Measurements from ENCODE around the gene PPP4R4. TPM values are rescaled to one million over a fixed set of nuclear protein-coding genes. Genes with fewer than 3 reads are reported as not detected.

Gene PPP4R4
- total and polyA plus RNA-seq, 4 donors, result 1.6 to 25.9 (median 3.8) TPM

DNA sequence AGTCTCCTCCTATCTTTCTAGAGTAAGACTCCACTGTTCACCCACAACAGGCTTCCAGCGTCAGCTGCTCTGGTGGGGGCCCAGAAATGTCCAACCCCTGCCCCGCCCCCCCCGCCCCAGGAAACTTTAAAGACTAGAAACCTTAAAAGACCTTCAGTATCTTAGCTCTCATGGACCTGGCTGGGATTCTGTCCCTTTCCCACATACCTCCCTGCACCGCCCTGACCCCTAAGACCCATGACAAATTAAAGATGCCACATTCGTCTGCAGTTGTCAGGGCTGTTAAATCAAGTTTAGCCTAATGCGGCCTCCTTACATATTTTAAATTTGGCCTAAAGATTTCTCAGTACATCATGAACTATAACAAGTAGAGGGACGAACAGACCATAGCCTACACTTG lies 129.0 kb downstream of the PPP4R4 start:
- H3K9ac ChIP-seq (ENCODE audit: insufficient read depth in 1 of 2, low read length in 2 of 2), result no peak overlapping the region
- H3K4me3 ChIP-seq, result no peak overlapping the region
- H3K36me3 ChIP-seq (ENCODE audit: control insufficient read depth in 4 of 4, insufficient read depth in 4 of 4, low read length in 4 of 4), result no peaks in the 10 kb centered on the region
- ATAC-seq (ENCODE audit: insufficient read depth, low FRiP score) (no peak), DNase-seq (no peak)
- TF ChIP-seq, protein P1, sequence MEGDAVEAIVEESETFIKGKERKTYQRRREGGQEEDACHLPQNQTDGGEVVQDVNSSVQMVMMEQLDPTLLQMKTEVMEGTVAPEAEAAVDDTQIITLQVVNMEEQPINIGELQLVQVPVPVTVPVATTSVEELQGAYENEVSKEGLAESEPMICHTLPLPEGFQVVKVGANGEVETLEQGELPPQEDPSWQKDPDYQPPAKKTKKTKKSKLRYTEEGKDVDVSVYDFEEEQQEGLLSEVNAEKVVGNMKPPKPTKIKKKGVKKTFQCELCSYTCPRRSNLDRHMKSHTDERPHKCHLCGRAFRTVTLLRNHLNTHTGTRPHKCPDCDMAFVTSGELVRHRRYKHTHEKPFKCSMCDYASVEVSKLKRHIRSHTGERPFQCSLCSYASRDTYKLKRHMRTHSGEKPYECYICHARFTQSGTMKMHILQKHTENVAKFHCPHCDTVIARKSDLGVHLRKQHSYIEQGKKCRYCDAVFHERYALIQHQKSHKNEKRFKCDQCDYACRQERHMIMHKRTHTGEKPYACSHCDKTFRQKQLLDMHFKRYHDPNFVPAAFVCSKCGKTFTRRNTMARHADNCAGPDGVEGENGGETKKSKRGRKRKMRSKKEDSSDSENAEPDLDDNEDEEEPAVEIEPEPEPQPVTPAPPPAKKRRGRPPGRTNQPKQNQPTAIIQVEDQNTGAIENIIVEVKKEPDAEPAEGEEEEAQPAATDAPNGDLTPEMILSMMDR (IDR thresholded peaks at IDR 0.05; ENCODE audit: control extremely low read depth, extremely low read depth), result no peak
- peaks cover 0 to 6% (median 2%) of the 10 kb centered on the region in 4 donors for H3K9me3 ChIP-seq (ENCODE audit: control insufficient read depth in 4 of 4, insufficient read depth in 3 of 4, low read length in 3 of 4)
- no peak overlapping the region for H3K27ac ChIP-seq (ENCODE audit: low read depth in 1 of 2, low read length in 1 of 2)
- no peaks in the 10 kb centered on the region for H3K27me3 ChIP-seq (ENCODE audit: control insufficient read depth in 3 of 3, insufficient read depth in 3 of 3, low read length in 2 of 3)
- H3K4me1 ChIP-seq (ENCODE audit: control insufficient read depth in 5 of 5, insufficient read depth in 5 of 5, low read length in 5 of 5), result no peaks in the 10 kb centered on the region
- WGBS, 2 donors, result 85 to 88% methylated on average over 7 of the region's 7 CpGs

DNA sequence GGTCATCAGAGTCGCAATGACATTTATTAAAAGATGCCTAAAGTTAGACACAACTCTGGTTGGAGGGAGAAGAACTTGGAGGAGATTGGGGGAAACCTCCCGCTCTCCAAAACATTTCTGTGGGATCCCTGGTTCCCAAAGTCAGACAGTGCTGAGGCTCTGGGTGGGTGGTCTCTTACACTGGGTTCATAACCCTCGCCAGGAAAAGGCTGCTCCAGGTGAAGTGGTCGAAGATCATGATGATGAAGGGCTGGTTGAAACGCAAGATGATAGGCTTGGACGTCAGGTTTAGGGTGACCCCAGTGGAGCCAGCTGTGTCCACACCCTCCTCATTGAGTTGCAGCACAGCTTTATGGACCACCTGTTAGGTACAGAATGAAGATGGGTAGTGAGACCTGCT lies 130.1 kb downstream of the PPP4R4 start:
- no peaks in the 10 kb centered on the region for H3K36me3 ChIP-seq (ENCODE audit: control insufficient read depth in 4 of 4, insufficient read depth in 4 of 4, low read length in 4 of 4)

DNA sequence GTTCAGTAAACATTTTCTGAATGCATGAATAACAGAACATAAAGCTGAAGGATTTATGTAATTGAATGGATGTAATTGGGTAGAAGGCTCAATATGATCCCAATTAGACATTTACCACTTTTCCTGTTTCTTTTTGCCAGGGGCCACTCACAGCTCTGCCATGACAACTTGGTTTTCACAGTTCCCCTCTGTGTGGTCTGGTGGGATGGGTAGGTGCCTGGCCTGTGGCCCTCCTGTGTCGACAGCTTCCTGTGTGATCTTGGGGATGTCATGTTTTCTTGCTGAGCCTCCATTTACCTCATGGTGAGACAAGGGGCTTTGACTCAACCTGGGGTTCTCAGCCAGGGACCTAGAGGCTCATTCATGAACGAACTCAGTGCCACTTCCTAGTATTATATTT lies 131.5 kb downstream of the PPP4R4 start:
- Histone ChIP-seq H3K27ac (ENCODE audit: low read depth in 1 of 2, low read length in 1 of 2) (no peak overlapping the region), H3K9ac (ENCODE audit: insufficient read depth in 1 of 2, low read length in 2 of 2) (no peak overlapping the region), H3K4me3 (no peak overlapping the region), H3K36me3 (ENCODE audit: control insufficient read depth in 4 of 4, insufficient read depth in 4 of 4, low read length in 4 of 4) (no peaks in the 10 kb centered on the region), H3K9me3 (ENCODE audit: control insufficient read depth in 4 of 4, insufficient read depth in 3 of 4, low read length in 3 of 4) (peaks cover 0 to 14% (median 3%) of the 10 kb centered on the region in 4 donors), H3K4me1 (ENCODE audit: control insufficient read depth in 5 of 5, insufficient read depth in 5 of 5, low read length in 5 of 5) (no peaks in the 10 kb centered on the region), H3K27me3 (ENCODE audit: control insufficient read depth in 3 of 3, insufficient read depth in 3 of 3, low read length in 2 of 3) (no peaks in the 10 kb centered on the region)
- ATAC-seq (ENCODE audit: insufficient read depth, low FRiP score) (no peak), DNase-seq (no peak)
- TF ChIP-seq, protein P1 (IDR thresholded peaks at IDR 0.05; ENCODE audit: control extremely low read depth, extremely low read depth), result no peak
- 68 to 74% methylated on average over 2 of the region's 2 CpGs for WGBS, 2 donors

More for the DNA sequence above, 130.1 kb downstream of the PPP4R4 start:
- 87 to 91% methylated on average over 6 of the region's 6 CpGs for WGBS, 2 donors
- no peaks in the 10 kb centered on the region for H3K4me1 ChIP-seq (ENCODE audit: control insufficient read depth in 5 of 5, insufficient read depth in 5 of 5, low read length in 5 of 5)
- DNase-seq, result no peak
- no peak overlapping the region for H3K27ac ChIP-seq (ENCODE audit: low read depth in 1 of 2, low read length in 1 of 2)
- TF ChIP-seq, protein P1 (IDR thresholded peaks at IDR 0.05; ENCODE audit: control extremely low read depth, extremely low read depth), result no peak
- H3K9me3 ChIP-seq (ENCODE audit: control insufficient read depth in 4 of 4, insufficient read depth in 3 of 4, low read length in 3 of 4), result peaks cover 0 to 10% (median 3%) of the 10 kb centered on the region in 4 donors
- no peak overlapping the region for H3K9ac ChIP-seq (ENCODE audit: insufficient read depth in 1 of 2, low read length in 2 of 2)
- H3K27me3 ChIP-seq (ENCODE audit: control insufficient read depth in 3 of 3, insufficient read depth in 3 of 3, low read length in 2 of 3), result no peaks in the 10 kb centered on the region
- no peak for ATAC-seq (ENCODE audit: insufficient read depth, low FRiP score)
- H3K4me3 ChIP-seq, result no peak overlapping the region

Data from lung (tissue), 12 donors.